SU-DHL-6 (cell line): ENCODE results near the gene LRP6.
"Not testable (repeated sequence)": the region's sequence is repeated elsewhere in the genome, so short reads cannot be mapped to it uniquely, and the experiment has no call there.

Experiments used
- H2AFZ ChIP-seq: fragments of 200-600 bp; sonication (generic); 2 replicates; pipeline ENCODE4 v1.6.1; 2014; ENCODE audit warnings: low read depth, mild to moderate bottlenecking, moderate library complexity, mixed read lengths, antibody characterized with exemption, low read length; ENCODE audit not compliant: severe bottlenecking
- H3F3A ChIP-seq: fragments of 200-600 bp; shearing (Covaris generic); 2 replicates; pipeline ENCODE4 v1.6.0; 2016; ENCODE audit warnings: antibody characterized with exemption, mild to moderate bottlenecking; ENCODE audit not compliant: insufficient read depth
- H3K27ac ChIP-seq: fragments of 200-600 bp; sonication (generic); 2 replicates; pipeline ENCODE4 v1.5.1; 2016; ENCODE audit warnings: low read depth, mild to moderate bottlenecking, low read length, moderate library complexity, mixed read lengths
- H3K27me3 ChIP-seq: fragments of 200-600 bp; sonication (generic), shearing (Covaris generic); 2 replicates; pipeline ENCODE4 v1.6.0; 2014; ENCODE audit warnings: mild to moderate bottlenecking, low read length
- H3K36me3 ChIP-seq: fragments of 200-600 bp; sonication (generic); 2 replicates; pipeline ENCODE4 v1.6.1; 2014; ENCODE audit warnings: mild to moderate bottlenecking, low read length, mixed read lengths
- H3K4me2 ChIP-seq: fragments of 300-600, 200-600 bp; shearing (Covaris generic), sonication (generic); 2 replicates; pipeline ENCODE4 v1.6.0; 2014; ENCODE audit warnings: low read length, low read depth, mild to moderate bottlenecking; ENCODE audit not compliant: poor library complexity, severe bottlenecking
- H3K4me3 ChIP-seq: fragments of 200-600 bp; sonication (generic); 2 replicates; pipeline ENCODE4 v1.5.1; 2014; ENCODE audit warnings: antibody characterized with exemption, low read length, mild to moderate bottlenecking, mixed read lengths; ENCODE audit not compliant: insufficient read depth, poor library complexity, severe bottlenecking
- H3K79me2 ChIP-seq: fragments of 200-600 bp; sonication (generic); 2 replicates; pipeline ENCODE4 v1.6.1; 2014; ENCODE audit warnings: mild to moderate bottlenecking, low read length, moderate library complexity; ENCODE audit not compliant: insufficient read depth
- H3K9ac ChIP-seq: fragments of 200-600 bp; sonication (generic); 2 replicates; pipeline ENCODE4 v1.7.0; 2014; ENCODE audit warnings: mild to moderate bottlenecking, low read length
- H3K9me2 ChIP-seq: fragments of 200-600 bp; sonication (generic); replicated peaks from 2 replicates; pipeline ENCODE4 v1.6.1; 2014; ENCODE audit warnings: low read length; ENCODE audit not compliant: insufficient read depth
- H3K9me3 ChIP-seq: fragments of 200-600 bp; sonication (generic); 2 replicates; pipeline ENCODE4 v1.6.1; 2014; ENCODE audit warnings: low read length, mixed read lengths; ENCODE audit not compliant: insufficient read depth
- H4K20me1 ChIP-seq: fragments of 200-600 bp; sonication (generic); 2 replicates; pipeline ENCODE4 v1.6.1; 2014; ENCODE audit warnings: low read depth, mild to moderate bottlenecking, antibody characterized with exemption, low read length, moderate library complexity, mixed read lengths
- EZH2phosphoT487 ChIP-seq: fragments of 200-600 bp; sonication (generic), shearing (Covaris generic); conservative IDR thresholded peaks from 2 replicates; pipeline ENCODE4 v1.6.1; 2018; ENCODE audit warnings: mild to moderate bottlenecking, antibody characterized with exemption, low read length, moderate library complexity, mixed read lengths
- TF ChIP-seq, protein P1 (sequence below): fragments of 200-600 bp; sonication (generic); IDR thresholded peaks from one replicate; pipeline ENCODE4 v1.5.1; 2017; ENCODE audit warnings: antibody characterized with exemption, mild to moderate bottlenecking, low read length, moderate library complexity; ENCODE audit not compliant: insufficient read depth, poor library complexity, severe bottlenecking

Gene LRP6

DNA sequence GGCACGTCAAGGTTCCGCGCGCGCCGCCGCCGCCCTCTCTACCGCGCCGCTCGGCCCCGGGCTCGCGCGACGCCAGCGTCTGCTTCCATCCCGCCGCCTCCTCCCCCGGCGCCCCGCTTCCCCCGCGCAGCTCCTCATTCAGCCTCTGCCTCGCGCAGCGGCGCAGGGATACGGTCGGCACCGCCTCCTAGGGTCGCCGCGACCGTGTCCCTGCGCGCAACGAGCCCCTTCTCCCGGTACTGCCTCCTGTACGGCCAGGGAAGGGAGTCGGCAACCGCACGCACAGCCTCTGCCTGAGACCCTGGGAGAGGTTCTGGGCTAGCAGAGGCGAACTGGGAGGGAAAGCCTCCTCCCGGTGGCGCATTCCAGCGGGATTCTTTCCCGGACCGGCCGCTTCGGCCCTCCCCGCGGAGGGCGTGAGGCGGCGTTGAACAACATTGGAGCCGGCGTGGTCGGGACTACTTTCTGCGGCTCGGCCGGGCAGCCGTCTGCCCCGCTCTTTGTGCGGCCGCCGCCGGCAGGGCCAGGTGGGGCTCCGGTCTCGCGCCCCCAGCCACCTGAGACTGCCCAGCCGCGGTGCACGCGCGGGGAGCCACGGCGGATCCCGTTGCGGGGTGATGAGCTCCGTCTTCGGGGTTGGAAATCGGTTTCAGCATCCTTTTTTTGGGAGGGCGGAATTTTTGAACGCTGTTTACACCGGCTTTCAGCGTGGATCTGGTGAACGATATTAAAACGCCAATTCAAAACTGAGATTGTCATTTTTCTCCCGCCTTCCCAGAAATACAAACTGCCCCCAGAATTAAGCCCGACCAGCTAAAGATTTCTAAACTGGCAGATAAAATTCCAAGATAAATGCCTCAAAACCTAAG, at the start of gene LRP6:
TSS of gene LRP6 (minus strand) at position 172 of the 869 bp plus-strand sequence. CDS start 309 bp downstream, outside the sequence.
- Histone ChIP-seq H4K20me1 (no peaks in the 10 kb centered on the region), H3K9me3 (no peaks in the 10 kb centered on the region), H2AFZ (no peak within 1 kb of the TSS), H3K27ac (no peak within 1 kb of the TSS), H3K27me3 (no peaks in the 10 kb centered on the region), H3K36me3 (no peaks in the 10 kb centered on the region), H3K79me2 (no peaks in the 10 kb centered on the region), H3F3A (no peaks in the 10 kb centered on the region), H3K9me2 (no peaks in the 10 kb centered on the region), H3K4me3 (no peak within 1 kb of the TSS), H3K9ac (no peak within 1 kb of the TSS), H3K4me2 (no peak within 1 kb of the TSS)
- no peak for TF ChIP-seq EZH2phosphoT487
- TF ChIP-seq, protein P1, sequence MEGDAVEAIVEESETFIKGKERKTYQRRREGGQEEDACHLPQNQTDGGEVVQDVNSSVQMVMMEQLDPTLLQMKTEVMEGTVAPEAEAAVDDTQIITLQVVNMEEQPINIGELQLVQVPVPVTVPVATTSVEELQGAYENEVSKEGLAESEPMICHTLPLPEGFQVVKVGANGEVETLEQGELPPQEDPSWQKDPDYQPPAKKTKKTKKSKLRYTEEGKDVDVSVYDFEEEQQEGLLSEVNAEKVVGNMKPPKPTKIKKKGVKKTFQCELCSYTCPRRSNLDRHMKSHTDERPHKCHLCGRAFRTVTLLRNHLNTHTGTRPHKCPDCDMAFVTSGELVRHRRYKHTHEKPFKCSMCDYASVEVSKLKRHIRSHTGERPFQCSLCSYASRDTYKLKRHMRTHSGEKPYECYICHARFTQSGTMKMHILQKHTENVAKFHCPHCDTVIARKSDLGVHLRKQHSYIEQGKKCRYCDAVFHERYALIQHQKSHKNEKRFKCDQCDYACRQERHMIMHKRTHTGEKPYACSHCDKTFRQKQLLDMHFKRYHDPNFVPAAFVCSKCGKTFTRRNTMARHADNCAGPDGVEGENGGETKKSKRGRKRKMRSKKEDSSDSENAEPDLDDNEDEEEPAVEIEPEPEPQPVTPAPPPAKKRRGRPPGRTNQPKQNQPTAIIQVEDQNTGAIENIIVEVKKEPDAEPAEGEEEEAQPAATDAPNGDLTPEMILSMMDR = no peak

DNA sequence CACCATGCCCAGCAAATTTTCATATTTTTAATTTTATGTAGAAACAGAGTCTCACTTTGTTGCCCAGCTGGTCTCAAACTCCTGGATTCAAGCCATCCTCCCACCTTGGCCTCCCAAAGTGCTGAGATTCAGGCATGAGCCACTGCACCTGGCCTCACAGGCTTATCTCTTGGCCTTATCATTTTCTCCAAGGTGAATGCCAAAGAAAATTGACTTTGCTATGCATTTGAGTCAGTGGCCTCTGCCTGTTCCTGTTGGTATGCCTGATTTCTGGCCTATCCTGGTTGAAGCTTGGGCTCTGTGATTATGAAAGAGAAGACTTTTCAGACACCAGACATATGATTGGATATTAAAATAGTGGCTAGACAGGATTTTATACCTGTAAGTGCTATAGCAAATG, 49.0 kb upstream of the LRP6 start:
- Histone ChIP-seq H3K27me3 (no peaks in the 10 kb centered on the region), H4K20me1 (no peaks in the 10 kb centered on the region), H3F3A (no peaks in the 10 kb centered on the region), H3K9me2 (no peaks in the 10 kb centered on the region), H3K4me3 (no peak overlapping the region), H3K36me3 (no peaks in the 10 kb centered on the region), H3K79me2 (no peaks in the 10 kb centered on the region), H3K4me2 (no peak overlapping the region), H2AFZ (no peak overlapping the region), H3K27ac (no peak overlapping the region), H3K9ac (no peak overlapping the region), H3K9me3 (no peaks in the 10 kb centered on the region)
- TF ChIP-seq, protein P1 = no peak
- TF ChIP-seq EZH2phosphoT487 = no peak

DNA sequence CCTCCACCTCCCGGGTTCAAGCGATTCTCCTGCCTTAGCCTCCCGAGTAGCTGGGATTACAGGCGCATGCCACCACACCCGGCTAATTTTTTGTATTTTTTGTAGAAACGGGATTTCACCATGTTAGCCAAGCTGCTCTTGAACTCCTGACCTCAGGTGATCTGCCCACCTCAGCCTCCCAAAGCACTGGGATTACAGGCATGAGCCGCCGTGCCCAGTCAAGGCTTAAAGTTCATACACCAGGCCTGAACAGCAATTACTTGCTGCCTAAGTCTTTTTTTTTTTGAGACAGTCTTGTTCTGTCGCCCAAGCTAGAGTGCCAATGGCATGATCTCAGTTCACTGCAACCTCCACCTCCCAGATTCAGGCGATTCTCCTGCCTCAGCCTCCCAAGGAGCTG, 43.9 kb upstream of the LRP6 start:
- not testable (repeated sequence) for H4K20me1 ChIP-seq, H3K9me2 ChIP-seq, H3K27me3 ChIP-seq, H3K4me3 ChIP-seq, H3F3A ChIP-seq, H3K9me3 ChIP-seq, H3K79me2 ChIP-seq, H2AFZ ChIP-seq, H3K27ac ChIP-seq, H3K9ac ChIP-seq, H3K4me2 ChIP-seq, H3K36me3 ChIP-seq

DNA sequence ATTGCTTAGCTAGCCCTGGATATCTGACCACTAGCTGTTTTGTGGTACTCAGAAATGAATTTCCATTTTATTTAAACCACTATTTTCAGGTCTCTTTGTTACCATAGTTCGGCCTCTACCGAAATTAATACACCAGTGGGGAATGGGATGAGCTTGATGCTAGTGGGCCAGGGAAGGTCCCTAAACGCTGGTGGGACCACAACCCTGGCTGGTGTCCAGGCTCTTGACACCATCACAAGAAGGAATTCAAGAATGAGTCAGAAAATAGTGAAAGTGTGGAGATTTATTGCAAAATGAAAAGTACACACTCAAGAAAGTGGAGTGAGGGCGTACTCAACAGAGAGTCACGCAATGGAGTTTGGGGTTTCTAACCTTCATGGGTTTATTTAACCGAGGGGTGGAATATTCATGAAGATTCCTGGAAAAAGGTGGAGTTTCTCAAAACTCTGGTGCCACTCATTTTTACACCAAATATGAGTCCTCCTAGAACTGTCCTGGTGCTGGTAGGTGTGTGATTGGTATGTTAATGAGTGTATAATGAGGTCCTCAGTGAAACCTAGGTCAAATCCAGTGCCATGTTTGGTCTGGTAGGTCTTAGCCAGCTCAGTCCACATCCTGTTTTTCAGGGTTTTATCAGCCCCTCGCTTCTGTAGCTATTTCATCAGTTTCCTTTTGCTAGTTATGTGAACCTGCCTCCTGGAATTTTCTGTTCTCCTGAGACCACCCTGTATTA, 38.9 kb upstream of the LRP6 start:
- Histone ChIP-seq H4K20me1 (no peaks in the 10 kb centered on the region), H3F3A (no peaks in the 10 kb centered on the region), H3K4me2 (no peak overlapping the region), H3K27me3 (no peaks in the 10 kb centered on the region), H3K36me3 (no peaks in the 10 kb centered on the region), H3K79me2 (no peaks in the 10 kb centered on the region), H3K27ac (no peak overlapping the region), H3K4me3 (no peak overlapping the region), H3K9ac (no peak overlapping the region), H3K9me3 (no peaks in the 10 kb centered on the region), H2AFZ (no peak overlapping the region), H3K9me2 (no peaks in the 10 kb centered on the region)
- TF ChIP-seq EZH2phosphoT487 = no peak
- TF ChIP-seq, protein P1 = no peak
